Psoas muscle (tissue), 8 donors: ENCODE results near the gene ATP5F1D. TPM values are rescaled to one million over a fixed set of nuclear protein-coding genes. Genes with fewer than 3 reads are reported as not detected.

Experiments
- ATAC-seq, 4 donors: fragments of 200-7000 bp; cut with Tn5 transposase; one replicate each; pipeline ENCODE4 v1.9.1; 2020; ENCODE audit warnings: moderate library complexity in 3 of 4, mild to moderate bottlenecking in 2 of 4
- DNase-seq, 2 donors: peaks; one replicate each; pipeline ENCODE4 v3.0.0-alpha.2; 2020
- H3K27ac ChIP-seq: fragments of 200-600 bp; one replicate; pipeline ENCODE4 v1.8.0; 2022
- H3K27me3 ChIP-seq, 3 donors: fragments of 200-600 bp in 1 of 3; one replicate each; pipeline versions ENCODE4 v1.6.1 to v1.8.0; 2013 to 2022; ENCODE audit warnings: low read length in 2 of 3, mild to moderate bottlenecking in 2 of 3, moderate library complexity in 1 of 3; ENCODE audit not compliant: insufficient read depth in 3 of 3
- H3K36me3 ChIP-seq, 2 donors: fragments of 200-600 bp in 1 of 2; one replicate each; pipeline versions ENCODE4 v1.6.1 to v1.8.0; 2013 to 2022; ENCODE audit warnings: low read depth in 1 of 2, mild to moderate bottlenecking in 1 of 2, moderate library complexity in 1 of 2; ENCODE audit not compliant: insufficient read depth in 1 of 2
- H3K4me1 ChIP-seq: fragments of 200-600 bp; one replicate; pipeline ENCODE4 v1.8.0; 2022
- H3K4me3 ChIP-seq: fragments of 200-600 bp; one replicate; pipeline ENCODE4 v1.8.0; 2022; ENCODE audit warnings: mild to moderate bottlenecking
- H3K9me3 ChIP-seq: fragments of 200-600 bp; one replicate; pipeline ENCODE4 v1.8.0; 2022
- WGBS, 3 donors: extraction: QIAGEN DNeasy Blood & Tissue Kit; methylation state at CpG; one replicate each; pipeline versions ENCODE4 v1.1.6 to v1.1.7; 2013; 5-methylcytosine and 5-hydroxymethylcytosine counted together
- intact Hi-C, 2 donors: fragments of 100-400 bp; cut with DNase I; formaldehyde crosslinking; loops; one replicate each; pipeline versions ENCODE4 v1.11.0 to v1.14.2; 2022
- polyA plus RNA-seq, 3 donors: library from polyadenylated mRNA; stranded (reverse); fragments of 200-250 nt; gene quantifications; one replicate each; pipeline ENCODE4 v1.2.3, GENCODE V29; 2013
- total RNA-seq, 4 donors: library from RNA; stranded (reverse); fragmentation: NEBNext Ultra II Directional in 2 of 4; extraction: Animal tissue kit (Norgen Biotek cat#: 25700) in 2 of 4; gene quantifications; one replicate each; pipeline versions ENCODE4 v1.2.1 to v1.2.4, GENCODE V29; 2021 to 2023
- TF ChIP-seq, protein P1 (sequence below): fragments of 200-600 bp; IDR thresholded peaks from one replicate; pipeline ENCODE4 v1.8.0; 2022; ENCODE audit warnings: antibody characterized with exemption
- donor health status: healthy with polysubstance abuse.
- donor health status: DM: no; HTN: no; CAD: no; lungs with moderate emphysema.
- donor health status: Bipolar disorder and iron deficiency.
- donor health status: healthy.
- donor health status: DM: yes; HTN: yes; CAD: no.
- donor health status: DM: no; HTN: no; CAD: no.
- donor health status: DM: no; HTN: no; CAD: no.
- donor health status: DM: yes; HTN: yes; CAD: no.

ATP5F1D gene
- total and polyA plus RNA-seq, 7 donors, result 310 to 858 (median 509) TPM

GRCh38 chr19:1255186-1256161 is 13.9 kb downstream of the ATP5F1D start:
- Histone ChIP-seq H3K4me3 (no peak overlapping the region), H3K36me3 (peaks cover 13 to 65% of the 10 kb centered on the region in 2 donors), H3K9me3 (no peaks in the 10 kb centered on the region), H3K27ac (peak overlapping the region; percentile 66), H3K27me3 (no peaks in the 10 kb centered on the region), H3K4me1 (peaks cover 66% of the 10 kb centered on the region)
- DNase-seq (peak; percentile 50 to 62), ATAC-seq (no peak)
- TF ChIP-seq, protein P1, sequence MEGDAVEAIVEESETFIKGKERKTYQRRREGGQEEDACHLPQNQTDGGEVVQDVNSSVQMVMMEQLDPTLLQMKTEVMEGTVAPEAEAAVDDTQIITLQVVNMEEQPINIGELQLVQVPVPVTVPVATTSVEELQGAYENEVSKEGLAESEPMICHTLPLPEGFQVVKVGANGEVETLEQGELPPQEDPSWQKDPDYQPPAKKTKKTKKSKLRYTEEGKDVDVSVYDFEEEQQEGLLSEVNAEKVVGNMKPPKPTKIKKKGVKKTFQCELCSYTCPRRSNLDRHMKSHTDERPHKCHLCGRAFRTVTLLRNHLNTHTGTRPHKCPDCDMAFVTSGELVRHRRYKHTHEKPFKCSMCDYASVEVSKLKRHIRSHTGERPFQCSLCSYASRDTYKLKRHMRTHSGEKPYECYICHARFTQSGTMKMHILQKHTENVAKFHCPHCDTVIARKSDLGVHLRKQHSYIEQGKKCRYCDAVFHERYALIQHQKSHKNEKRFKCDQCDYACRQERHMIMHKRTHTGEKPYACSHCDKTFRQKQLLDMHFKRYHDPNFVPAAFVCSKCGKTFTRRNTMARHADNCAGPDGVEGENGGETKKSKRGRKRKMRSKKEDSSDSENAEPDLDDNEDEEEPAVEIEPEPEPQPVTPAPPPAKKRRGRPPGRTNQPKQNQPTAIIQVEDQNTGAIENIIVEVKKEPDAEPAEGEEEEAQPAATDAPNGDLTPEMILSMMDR, result no peak
- intact Hi-C loops, result no loop called here
- WGBS, 3 donors, result 75 to 78% (median 75%) methylated on average over 46 to 52 of the region's 52 CpGs

GRCh38 chr19:1256646-1257474 is 15.3 kb downstream of the ATP5F1D start:
- TF ChIP-seq, protein P1, result no peak
- Histone ChIP-seq H3K4me3 (no peak overlapping the region), H3K36me3 (peaks cover 13 to 53% of the 10 kb centered on the region in 2 donors), H3K27me3 (no peaks in the 10 kb centered on the region), H3K9me3 (no peaks in the 10 kb centered on the region), H3K4me1 (peaks cover 67% of the 10 kb centered on the region), H3K27ac (peak overlapping the region; percentile 85)
- 78 to 87% (median 78%) methylated on average over 41 to 46 of the region's 46 CpGs for WGBS, 3 donors
- ATAC-seq, result no peak
- no peak for DNase-seq
- intact Hi-C loops, result no loop called here

GRCh38 chr19:1257475-1258162 is 16.1 kb downstream of the ATP5F1D start:
- TF ChIP-seq, protein P1, result no peak
- H3K36me3 ChIP-seq, result peaks cover 13 to 52% of the 10 kb centered on the region in 2 donors
- no peak overlapping the region for H3K4me3 ChIP-seq
- peak overlapping the region; percentile 85 for H3K27ac ChIP-seq
- DNase-seq (no peak), ATAC-seq (no peak)
- no peaks in the 10 kb centered on the region for H3K9me3 ChIP-seq
- peaks cover 69% of the 10 kb centered on the region for H3K4me1 ChIP-seq
- no peaks in the 10 kb centered on the region for H3K27me3 ChIP-seq
- WGBS, 3 donors, result 60 to 68% (median 61%) methylated on average over 23 of the region's 23 CpGs
- intact Hi-C loops, result no loop called here

DNA sequence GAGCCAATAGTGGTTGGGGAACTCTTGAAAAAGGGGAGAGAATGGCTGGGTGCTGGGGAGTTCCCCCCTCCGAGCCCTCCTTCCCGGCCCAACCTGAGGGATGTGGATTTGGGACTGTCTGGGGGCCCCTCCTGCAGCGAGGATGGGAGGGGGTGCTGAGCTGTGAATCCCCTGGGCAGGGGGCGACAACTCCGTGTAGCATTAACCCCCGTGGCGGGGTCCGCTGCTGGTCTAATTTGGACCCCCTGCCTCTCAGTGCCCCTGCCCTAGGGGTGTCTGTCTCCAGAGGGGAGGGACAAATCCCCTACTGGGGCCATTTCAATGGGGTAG is 16.6 kb downstream of the ATP5F1D start:
- H3K4me1 ChIP-seq, result peaks cover 69% of the 10 kb centered on the region
- TF ChIP-seq, protein P1, result no peak
- H3K36me3 ChIP-seq, result peaks cover 13 to 52% of the 10 kb centered on the region in 2 donors
- no peak for DNase-seq
- H3K27ac ChIP-seq, result peak overlapping the region; percentile 85
- ATAC-seq, result no peak
- H3K9me3 ChIP-seq, result no peaks in the 10 kb centered on the region
- no peaks in the 10 kb centered on the region for H3K27me3 ChIP-seq
- H3K4me3 ChIP-seq, result no peak overlapping the region
- WGBS, 3 donors, result 64 to 75% (median 74%) methylated on average over 8 of the region's 8 CpGs
- intact Hi-C loops, result no loop called here
